OCI-M1 (cell line): Measurements from ENCODE around the gene MLLT11.

Source experiments
- DNase-seq: peaks from one replicate; lab custom pipeline; 2025; lab: John Stamatoyannopoulos, UW

Gene MLLT11, protein sequence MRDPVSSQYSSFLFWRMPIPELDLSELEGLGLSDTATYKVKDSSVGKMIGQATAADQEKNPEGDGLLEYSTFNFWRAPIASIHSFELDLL

GRCh38 chr1:151060007-151060656 lies at the start of gene MLLT11:
MLLT11 (plus strand) TSS chr1:151060397; CDS start chr1:151067225, 6,828 bp downstream.
- peak; percentile 90 for DNase-seq

- peak; percentile 84 for DNase-seq
Observed at GRCh38 chr1:151011154-151011850, 48.9 kb upstream of the MLLT11 start.

DNA sequence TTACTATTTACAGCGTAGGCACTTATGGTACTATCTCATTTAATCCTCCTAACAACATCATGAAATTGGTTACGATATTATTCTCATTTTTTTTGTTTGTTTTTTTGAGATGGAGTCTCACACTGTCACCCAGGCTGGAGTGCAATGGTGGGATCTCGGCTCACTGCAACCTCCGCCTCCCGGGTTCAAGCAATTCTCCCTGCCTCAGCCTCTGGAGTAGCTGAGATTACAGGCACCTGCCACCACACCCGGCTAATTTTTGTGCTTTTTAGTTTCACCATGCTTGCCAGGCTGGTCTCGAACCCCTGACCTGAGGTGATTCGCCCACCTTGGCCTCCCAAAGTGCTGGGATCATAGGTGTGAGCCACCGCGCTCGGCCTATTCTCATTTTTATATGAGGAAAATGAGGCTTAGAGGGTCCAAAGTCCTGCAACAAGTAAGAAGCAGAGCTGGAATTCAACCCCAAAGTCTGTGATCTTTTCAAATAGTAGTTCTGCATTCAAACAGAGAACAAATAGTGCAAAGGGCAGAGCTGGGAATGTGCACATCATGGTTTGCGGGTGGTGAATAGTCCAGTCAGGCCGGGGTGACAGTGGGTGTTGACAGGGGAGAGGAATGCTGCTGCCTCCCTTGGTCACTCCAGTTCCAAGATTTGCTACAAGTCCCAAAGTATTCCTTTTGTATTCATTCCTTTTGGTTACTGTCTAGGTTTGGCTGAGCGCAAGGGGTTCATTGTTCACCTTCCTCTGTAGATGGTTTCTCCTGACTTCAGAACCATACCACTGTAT lies 47.3 kb upstream of the MLLT11 start:
- no peak for DNase-seq

- peak; percentile 90 for DNase-seq
Observed at GRCh38 chr1:151013518-151013917, 46.7 kb upstream of the MLLT11 start.

- DNase-seq, result peak; percentile 86
Observed at GRCh38 chr1:151024540-151025146, 35.6 kb upstream of the MLLT11 start.

GRCh38 chr1:151026460-151026859 lies 33.7 kb upstream of the MLLT11 start:
- DNase-seq, result no peak

GRCh38 chr1:151032164-151032563 lies 28.0 kb upstream of the MLLT11 start:
- DNase-seq, result no peak

GRCh38 chr1:151035167-151035566 lies 25.0 kb upstream of the MLLT11 start:
- DNase-seq, result no peak

DNA sequence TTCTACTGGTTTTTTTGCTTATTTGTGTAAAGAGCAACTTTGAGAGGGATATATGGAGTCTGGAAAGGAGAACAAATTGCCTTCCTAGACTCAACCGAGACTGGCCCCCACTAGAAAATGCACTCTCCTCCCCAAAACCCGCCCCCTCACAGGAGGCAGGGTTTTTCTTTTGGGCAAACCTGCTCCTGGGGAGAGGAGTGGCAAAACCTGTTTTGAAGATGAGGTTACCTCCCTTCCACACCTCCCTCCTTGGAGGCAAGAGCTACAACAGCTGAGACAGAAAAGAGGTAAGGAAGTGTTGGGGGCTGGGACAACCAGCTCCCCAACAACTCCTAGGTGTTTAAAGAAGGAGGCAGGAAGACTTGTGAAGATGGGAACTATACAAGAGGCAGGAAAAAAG lies 23.8 kb upstream of the MLLT11 start, which contains the start of gene BNIPL:
TSS of gene BNIPL (plus strand) at position 231 of the 400 bp plus-strand sequence. CDS start at position 371, 140 bp downstream.
- DNase-seq, result no peak

DNA sequence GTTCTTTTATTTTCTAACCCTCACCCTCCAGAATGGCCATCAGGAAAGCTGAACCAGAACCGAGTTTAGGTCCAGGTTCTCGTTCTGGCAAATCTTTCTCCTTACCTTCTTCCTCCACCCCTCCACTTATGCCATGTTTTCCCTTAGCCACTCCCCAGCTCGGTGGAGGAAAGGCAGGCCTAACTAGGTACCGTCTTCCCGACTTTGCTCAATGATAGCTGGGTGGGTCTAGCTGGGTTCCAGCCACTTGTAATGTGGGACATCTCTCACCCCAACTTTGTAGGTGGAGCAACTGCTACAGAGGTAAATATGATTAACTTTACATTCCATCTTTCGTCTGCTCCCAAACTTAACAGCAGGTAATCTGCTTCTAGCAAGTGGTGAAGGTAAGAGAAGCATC lies 23.2 kb upstream of the MLLT11 start:
- no peak for DNase-seq

GRCh38 chr1:151039521-151039920 lies 20.7 kb upstream of the MLLT11 start:
- DNase-seq, result peak; percentile 33

DNA sequence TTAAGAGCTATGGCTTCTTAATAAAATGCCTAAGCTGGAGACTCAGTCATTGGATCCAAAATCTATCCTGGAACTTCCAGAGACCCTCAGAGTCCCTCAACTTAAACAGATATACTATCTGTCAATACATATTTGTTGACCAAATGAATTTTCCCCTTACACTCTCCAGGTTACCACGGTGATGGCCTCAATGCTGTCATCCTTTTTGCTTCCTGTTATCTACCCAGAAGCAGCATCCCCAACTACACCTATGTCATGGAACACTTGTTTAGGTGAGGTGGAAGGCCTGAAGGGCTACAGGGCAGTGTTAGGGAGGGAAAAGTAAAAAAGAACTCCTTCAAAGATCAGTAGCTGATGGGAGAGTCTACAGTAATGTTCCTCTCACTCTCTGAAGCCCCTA lies 17.0 kb upstream of the MLLT11 start:
- no peak for DNase-seq

- DNase-seq, result peak; percentile 48
Observed at GRCh38 chr1:151047591-151047924, 12.6 kb upstream of the MLLT11 start, which contains the start of gene C1orf56. C1orf56 (plus strand) TSS chr1:151047751; CDS start chr1:151047848, 97 bp downstream.

GRCh38 chr1:151047925-151048644 lies 12.1 kb upstream of the MLLT11 start:
- peak; percentile 72 for DNase-seq

- no peak for DNase-seq
Observed at GRCh38 chr1:151048645-151049032, 11.6 kb upstream of the MLLT11 start.

- DNase-seq, result no peak
Observed at GRCh38 chr1:151049458-151049857, 10.7 kb upstream of the MLLT11 start.

- DNase-seq, result no peak
Observed at GRCh38 chr1:151050051-151050688, 10.0 kb upstream of the MLLT11 start.

GRCh38 chr1:151051356-151052009 lies 8.7 kb upstream of the MLLT11 start:
- DNase-seq, result no peak

- DNase-seq, result peak; percentile 66
Observed at GRCh38 chr1:151054971-151055547, 5.1 kb upstream of the MLLT11 start.

DNA sequence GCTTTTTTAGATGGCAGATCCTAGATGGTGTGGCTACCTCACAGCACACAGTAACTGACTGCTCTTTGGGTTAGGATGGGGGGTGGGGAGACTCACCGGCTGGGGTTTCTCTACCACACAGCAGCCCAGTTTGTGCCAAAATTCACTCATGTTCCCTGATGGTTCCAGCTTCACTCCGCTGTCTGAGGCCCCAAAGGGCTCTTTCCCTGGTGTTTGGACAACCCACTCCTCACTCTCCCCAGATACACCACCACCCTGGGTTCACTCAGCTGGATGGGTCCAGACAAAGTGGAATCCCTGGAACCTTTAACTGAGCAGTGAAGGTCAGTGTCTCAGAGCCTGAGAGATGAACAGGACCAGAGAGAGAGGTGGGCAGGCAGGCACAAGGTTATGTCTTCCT lies 4.6 kb upstream of the MLLT11 start:
- no peak for DNase-seq
